ENCODE results near the gene DIP2C.

DNA sequence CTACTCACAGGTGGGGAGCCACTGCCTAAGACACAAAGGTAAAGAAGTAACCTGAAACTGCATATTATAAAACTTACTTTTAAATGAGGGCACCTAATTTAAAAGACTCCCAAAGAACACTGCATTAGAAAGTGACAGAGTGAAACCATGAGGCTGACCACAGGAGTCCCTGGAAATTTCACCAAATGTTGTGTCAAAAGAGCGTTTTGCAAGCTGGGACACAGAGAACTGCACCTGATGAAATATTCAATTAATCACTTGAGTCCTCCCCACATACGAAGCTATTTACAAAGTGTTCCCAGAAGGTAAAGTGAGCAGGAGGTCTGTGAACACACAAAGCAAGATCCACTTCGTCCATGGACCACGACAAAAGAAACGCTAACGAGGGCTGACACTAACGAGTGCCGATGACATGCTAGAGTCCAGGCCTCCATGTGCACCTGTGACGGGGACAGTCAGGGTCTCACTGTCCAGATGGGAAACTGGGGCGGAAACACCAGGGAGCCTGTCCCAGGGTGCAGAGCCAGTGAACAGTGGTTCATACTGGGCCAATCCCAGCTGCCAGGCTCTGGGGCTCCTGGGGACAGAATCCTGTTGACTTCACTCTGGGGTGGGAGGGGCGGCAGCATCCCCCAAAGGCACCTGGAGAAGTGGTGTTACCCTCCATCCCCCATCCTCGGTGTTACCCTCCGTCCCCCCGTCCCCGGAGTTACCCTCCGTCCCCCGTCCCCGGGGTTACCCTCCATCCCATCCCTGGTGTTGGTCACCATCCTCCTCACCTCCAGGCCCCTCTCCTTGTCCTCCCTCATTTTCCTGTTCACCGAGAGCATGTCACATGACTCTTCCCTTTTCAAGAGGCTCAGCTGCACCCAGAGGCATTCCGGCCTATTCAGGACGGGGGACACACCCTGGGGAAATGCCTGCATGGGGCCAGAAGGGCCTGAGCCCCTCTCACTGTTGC, 63.4 kb downstream of the DIP2C start:
- no peak for TF ChIP-seq CTCF (conservative IDR thresholded peaks at IDR 0.05 in 1 of 2, IDR thresholded peaks at IDR 0.05 in 1 of 2; ENCODE audit: extremely low read depth in 1 of 2, insufficient read depth in 1 of 2, low read depth in 1 of 2, low read length in 2 of 2)
- no peak for TF ChIP-seq EZH2 (IDR thresholded peaks at IDR 0.05; ENCODE audit: borderline replicate concordance, low read length)

Measured in mammary epithelial cell (primary cell).